GM12878 (cell line): ENCODE data around the gene SLC6A1.

Source experiments
- CEBPZ ChIP-seq: fragments of 150-350 bp; IDR thresholded peaks from 2 replicates; pipeline ENCODE4 v1.6.1; 2016; ENCODE audit warnings: low read depth, low read length
- CTCF ChIP-seq, 3 experiments: IDR thresholded peaks in 2 of 3; conservative IDR thresholded peaks in 1 of 3; 2 replicates each; pipeline ENCODE4 v1.5.1; 2011; ENCODE audit warnings: low read depth in 3 of 3, low read length in 3 of 3, mild to moderate bottlenecking in 3 of 3, control low read depth in 2 of 3, moderate library complexity in 2 of 3, inconsistent platforms in 1 of 3, mixed read lengths in 1 of 3; ENCODE audit not compliant: control insufficient read depth in 2 of 3, insufficient read depth in 1 of 3; ENCODE audit errors: extremely low read depth in 1 of 3
- EP300 ChIP-seq, 2 experiments: fragments of 150-350 bp in 1 of 2; IDR thresholded peaks; 2 replicates each; pipeline ENCODE4 v1.6.1; 2011 to 2012; ENCODE audit warnings: low read depth in 2 of 2, low read length in 2 of 2, borderline replicate concordance in 1 of 2, improper control_type of control experiment in 1 of 2, inconsistent platforms in 1 of 2; ENCODE audit not compliant: control insufficient read depth in 1 of 2
- JUND ChIP-seq: IDR thresholded peaks from 2 replicates; pipeline ENCODE4 v1.6.1; 2012; ENCODE audit warnings: low read depth, mild to moderate bottlenecking, low read length, improper control_type of control experiment, moderate library complexity
- MAX ChIP-seq: IDR thresholded peaks from 2 replicates; pipeline ENCODE4 v1.6.1; 2012; ENCODE audit warnings: low read depth, low read length, improper control_type of control experiment
- MYB ChIP-seq: fragments of 150-350 bp; IDR thresholded peaks from 2 replicates; pipeline ENCODE4 v1.6.1; 2014; ENCODE audit warnings: mild to moderate bottlenecking, low read depth, low read length, borderline replicate concordance
- POLR2A ChIP-seq: IDR thresholded peaks from 2 replicates; pipeline ENCODE4 v1.6.1; 2011; ENCODE audit warnings: low read depth, mild to moderate bottlenecking, low read length
- RFX5 ChIP-seq: IDR thresholded peaks from 2 replicates; pipeline ENCODE4 v1.6.1; 2011; ENCODE audit warnings: low read depth, low read length, improper control_type of control experiment

GRCh38 chr3:10980312-10980711 is 12.2 kb upstream of the SLC6A1 start:
- no peak for TF ChIP-seq MYB
- no peak for TF ChIP-seq JUND
- no peak for TF ChIP-seq POLR2A
- TF ChIP-seq MAX, result no peak
- no peak for TF ChIP-seq CEBPZ
- no peak for TF ChIP-seq RFX5
- no peak for TF ChIP-seq CTCF (IDR thresholded peaks at IDR 0.05 in 2 of 3, conservative IDR thresholded peaks at IDR 0.05 in 1 of 3; ENCODE audit: control insufficient read depth in 2 of 3, extremely low read depth in 1 of 3, insufficient read depth in 1 of 3, low read depth in 3 of 3, low read length in 3 of 3)
- TF ChIP-seq EP300 (IDR thresholded peaks at IDR 0.05; ENCODE audit: borderline replicate concordance in 1 of 2, control insufficient read depth in 1 of 2, low read depth in 2 of 2, low read length in 2 of 2), result no peak
